Fibroblast of lung (primary cell): ENCODE measurements around the gene GRB7. TPM values are rescaled to one million over a fixed set of nuclear protein-coding genes. Genes with fewer than 3 reads are reported as not detected.

ENCODE experiments used
- DNase-seq, 2 donors: peaks; one replicate each; pipeline versions ENCODE4 v3.0.0 to v3.0.0-alpha.2; 2010; ENCODE audit warnings: low read depth in 2 of 2
- H2AFZ ChIP-seq: 2 replicates; pipeline ENCODE4 v1.5.1; 2012; ENCODE audit warnings: low read length, control low read depth, inconsistent platforms
- H3K27ac ChIP-seq: 2 replicates; pipeline ENCODE4 v1.5.1; 2011; ENCODE audit warnings: low read length, control low read depth; ENCODE audit not compliant: insufficient read depth
- H3K27me3 ChIP-seq: 2 replicates; pipeline ENCODE4 v1.5.1; 2011; ENCODE audit warnings: mild to moderate bottlenecking, low read length; ENCODE audit not compliant: control insufficient read depth, insufficient read depth
- H3K36me3 ChIP-seq: 2 replicates; pipeline ENCODE4 v1.5.1; 2011; ENCODE audit warnings: low read length; ENCODE audit not compliant: control insufficient read depth, insufficient read depth
- H3K4me1 ChIP-seq: 2 replicates; pipeline ENCODE4 v1.5.1; 2011; ENCODE audit warnings: low read length; ENCODE audit not compliant: control insufficient read depth, insufficient read depth; ENCODE audit errors: extremely low read depth
- H3K4me2 ChIP-seq: 2 replicates; pipeline ENCODE4 v1.5.1; 2011; ENCODE audit warnings: low read length, control low read depth; ENCODE audit not compliant: insufficient read depth; ENCODE audit errors: extremely low read depth
- H3K4me3 ChIP-seq, 4 experiments: fragments of 200-600 bp in 1 of 4; sonication (generic) in 1 of 4; replicated peaks in 1 of 4; 2 replicates each; pipeline ENCODE4 v1.5.1; 2011 to 2016; ENCODE audit warnings: low read length in 4 of 4, low read depth in 3 of 4, mild to moderate bottlenecking in 3 of 4, control low read depth in 2 of 4, inconsistent platforms in 1 of 4, mixed read lengths in 1 of 4; ENCODE audit not compliant: insufficient read depth in 1 of 4; ENCODE audit errors: control extremely low read depth in 1 of 4
- H3K79me2 ChIP-seq: 2 replicates; pipeline ENCODE4 v1.5.1; 2012; ENCODE audit warnings: mild to moderate bottlenecking, low read length, inconsistent platforms; ENCODE audit not compliant: control insufficient read depth, insufficient read depth
- H3K9ac ChIP-seq: 2 replicates; pipeline ENCODE4 v1.5.1; 2011; ENCODE audit warnings: mild to moderate bottlenecking, low read length, control low read depth; ENCODE audit not compliant: insufficient read depth
- H3K9me3 ChIP-seq: 2 replicates; pipeline ENCODE4 v1.5.1; 2012; ENCODE audit warnings: low read depth, low read length; ENCODE audit not compliant: control insufficient read depth, insufficient read depth
- H4K20me1 ChIP-seq: 2 replicates; pipeline ENCODE4 v1.5.1; 2011; ENCODE audit warnings: low read length; ENCODE audit not compliant: control insufficient read depth, insufficient read depth; ENCODE audit errors: extremely low read depth
- CTCF ChIP-seq, 2 donors: IDR thresholded peaks in 1 of 2; conservative IDR thresholded peaks in 1 of 2; 1 replicate in 1 of 2; 2 replicates in 1 of 2; pipeline ENCODE4 v1.5.1; 2011 to 2012; ENCODE audit warnings: low read length in 2 of 2, control low read depth in 1 of 2, inconsistent platforms in 1 of 2, low read depth in 1 of 2, mild to moderate bottlenecking in 1 of 2
- EZH2 ChIP-seq: IDR thresholded peaks from 2 replicates; pipeline ENCODE4 v1.5.1; 2012; ENCODE audit warnings: low read length, control low read depth, mild to moderate bottlenecking; ENCODE audit errors: missing control alignments
- polyA plus RNA-seq, 2 donors: library from polyadenylated mRNA; depleted of rRNA in 1 of 2; stranded (reverse) in 1 of 2; unstranded in 1 of 2; fragments of >200 nt; gene quantifications; 2 replicates each; pipeline ENCODE4 v1.2.1, GENCODE V29; 2011 to 2012; ENCODE audit warnings: missing spikeins in 1 of 2
- total RNA-seq: library from RNA; depleted of rRNA; stranded (reverse); fragments of >200 nt; gene quantifications from 2 replicates; pipeline ENCODE4 v1.2.1, GENCODE V29; 2014

GRB7 gene
- total and polyA plus RNA-seq, 2 donors (not counting 1 experiment from before 2014, with no cell fraction given), result under 0.01 to 0.07 TPM

DNA sequence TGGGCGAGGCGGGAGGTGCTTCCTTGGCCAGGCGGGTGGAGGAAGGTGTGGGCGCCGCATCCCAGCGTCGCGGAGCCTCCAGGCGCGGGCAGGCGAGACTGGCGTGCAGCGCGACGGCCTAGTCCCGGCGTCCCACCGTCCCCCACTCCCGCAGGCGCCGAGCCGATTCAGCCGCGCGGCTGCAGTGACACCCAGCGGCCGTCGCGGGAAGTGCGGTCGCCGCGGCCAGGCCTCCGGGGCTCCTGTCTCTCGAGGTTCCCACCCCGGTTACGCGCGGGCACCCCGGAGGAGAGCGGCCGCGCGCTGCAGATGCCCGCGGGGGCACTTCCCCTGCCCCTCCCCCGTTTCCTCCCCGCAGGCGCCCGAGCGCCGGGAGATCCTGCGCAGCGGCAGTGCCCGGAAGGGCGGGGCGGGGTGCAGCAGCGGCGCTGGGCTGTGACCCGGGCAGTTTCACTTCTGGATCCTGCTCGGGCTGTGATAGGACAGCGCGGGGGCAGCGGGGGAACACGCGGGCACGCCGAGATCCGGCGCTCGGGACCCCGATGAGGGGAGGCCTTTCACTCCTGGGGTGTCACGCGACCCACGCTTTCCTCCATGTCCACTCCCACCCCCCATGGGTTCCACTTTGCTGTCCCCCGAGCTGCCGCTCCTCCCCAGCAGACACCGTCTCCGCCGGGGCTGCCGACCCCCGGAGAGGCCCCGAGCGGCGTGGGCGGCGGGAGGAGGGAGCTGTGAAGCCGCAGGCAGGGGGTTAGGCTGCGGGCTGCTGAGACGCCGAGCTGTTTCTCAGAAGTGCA is 16.6 kb downstream of the GRB7 start:
- no peaks in the 10 kb centered on the region for H3K9me3 ChIP-seq
- H3K27me3 ChIP-seq, result peaks cover 2% of the 10 kb centered on the region
- peak; percentile 67 to 89 for DNase-seq
- H3K4me1 ChIP-seq, result peaks cover 2% of the 10 kb centered on the region
- H3K27ac ChIP-seq, result peak overlapping the region; percentile 72
- no peaks in the 10 kb centered on the region for H3K79me2 ChIP-seq
- peak overlapping the region; percentile 56 to 78 (median 63) for H3K4me3 ChIP-seq
- peak overlapping the region; percentile 90 for H3K4me2 ChIP-seq
- no peaks in the 10 kb centered on the region for H4K20me1 ChIP-seq
- H2AFZ ChIP-seq, result peak overlapping the region; percentile 93
- H3K9ac ChIP-seq, result peak overlapping the region; percentile 82
- H3K36me3 ChIP-seq, result no peaks in the 10 kb centered on the region
- TF ChIP-seq EZH2 (no peak), CTCF (conservative IDR thresholded peaks at IDR 0.05 in 1 of 2, IDR thresholded peaks at IDR 0.05 in 1 of 2; ENCODE audit: low read depth in 1 of 2, low read length in 2 of 2) (peak; percentile 53 to 63)

GRCh38 chr17:39754958-39755553 is 17.3 kb downstream of the GRB7 start:
- no peaks in the 10 kb centered on the region for H3K79me2 ChIP-seq
- peaks cover 2% of the 10 kb centered on the region for H3K27me3 ChIP-seq
- peaks cover 2% of the 10 kb centered on the region for H3K4me1 ChIP-seq
- H4K20me1 ChIP-seq, result no peaks in the 10 kb centered on the region
- no peak for DNase-seq
- H3K27ac ChIP-seq, result peak overlapping the region; percentile 72
- peak overlapping the region; percentile 82 for H3K9ac ChIP-seq
- no peaks in the 10 kb centered on the region for H3K36me3 ChIP-seq
- H3K4me2 ChIP-seq, result peak overlapping the region; percentile 90
- no peak overlapping the region for H2AFZ ChIP-seq
- no peaks in the 10 kb centered on the region for H3K9me3 ChIP-seq
- TF ChIP-seq EZH2 (no peak), CTCF (conservative IDR thresholded peaks at IDR 0.05 in 1 of 2, IDR thresholded peaks at IDR 0.05 in 1 of 2; ENCODE audit: low read depth in 1 of 2, low read length in 2 of 2) (no peak)
- peak overlapping the region; percentile 56 to 78 (median 63) for H3K4me3 ChIP-seq

- H3K9me3 ChIP-seq, result no peaks in the 10 kb centered on the region
- TF ChIP-seq EZH2 (no peak), CTCF (conservative IDR thresholded peaks at IDR 0.05 in 1 of 2, IDR thresholded peaks at IDR 0.05 in 1 of 2; ENCODE audit: low read depth in 1 of 2, low read length in 2 of 2) (no peak)
- H3K4me3 ChIP-seq, result no peak overlapping the region
- H4K20me1 ChIP-seq, result no peaks in the 10 kb centered on the region
- H2AFZ ChIP-seq, result no peak overlapping the region
- no peak overlapping the region for H3K27ac ChIP-seq
- peaks cover 5% of the 10 kb centered on the region for H3K27me3 ChIP-seq
- no peak overlapping the region for H3K4me2 ChIP-seq
- no peak overlapping the region for H3K9ac ChIP-seq
- no peaks in the 10 kb centered on the region for H3K79me2 ChIP-seq
- peaks cover 2% of the 10 kb centered on the region for H3K4me1 ChIP-seq
- DNase-seq, result no peak
- H3K36me3 ChIP-seq, result no peaks in the 10 kb centered on the region
Measured at GRCh38 chr17:39755554-39756379, 18.0 kb downstream of the GRB7 start.
